Measurements from ENCODE around the gene GIGYF1. TPM values are rescaled to one million over a fixed set of nuclear protein-coding genes. Genes with fewer than 3 reads are reported as not detected.
A peak's percentile ranks its signal among the peaks of the same experiment; 100 is the strongest.

Gene GIGYF1
- total and polyA plus RNA-seq, 2 of the 13 experiments (the other 11 are each of a cell fraction or from before 2014, with no cell fraction given), result 7.6 to 16.1 TPM

DNA sequence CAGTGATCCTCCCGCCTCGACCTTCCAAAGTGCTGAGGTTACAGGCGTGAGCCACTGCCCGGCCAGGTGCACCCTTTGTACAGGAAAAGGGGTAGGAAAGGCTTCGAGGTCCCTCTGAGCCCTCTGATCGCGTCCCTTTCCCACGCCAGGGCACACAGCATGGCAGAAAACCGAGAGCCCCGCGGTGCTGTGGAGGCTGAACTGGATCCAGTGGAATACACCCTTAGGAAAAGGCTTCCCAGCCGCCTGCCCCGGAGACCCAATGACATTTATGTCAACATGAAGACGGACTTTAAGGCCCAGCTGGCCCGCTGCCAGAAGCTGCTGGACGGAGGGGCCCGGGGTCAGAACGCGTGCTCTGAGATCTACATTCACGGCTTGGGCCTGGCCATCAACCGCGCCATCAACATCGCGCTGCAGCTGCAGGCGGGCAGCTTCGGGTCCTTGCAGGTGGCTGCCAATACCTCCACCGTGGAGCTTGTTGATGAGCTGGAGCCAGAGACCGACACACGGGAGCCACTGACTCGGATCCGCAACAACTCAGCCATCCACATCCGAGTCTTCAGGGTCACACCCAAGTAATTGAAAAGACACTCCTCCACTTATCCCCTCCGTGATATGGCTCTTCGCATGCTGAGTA, 12.7 kb upstream of the GIGYF1 start (continued):
- TF ChIP-seq MAFG (CRISPR knock-in tag; IDR thresholded peaks at IDR 0.05), result no peak
- TF ChIP-seq FOXO4 (CRISPR knock-in tag; conservative IDR thresholded peaks at IDR 0.05), result no peak
- TF ChIP-seq ATF7 (IDR thresholded peaks at IDR 0.05), result no peak
- no peak for TF ChIP-seq ATF7 (CRISPR knock-in tag; IDR thresholded peaks at IDR 0.05)
- peak; percentile 86 for TF ChIP-seq ZNF121 (CRISPR knock-in tag; IDR thresholded peaks at IDR 0.05)
- TF ChIP-seq EHMT2 (IDR thresholded peaks at IDR 0.05; ENCODE audit: borderline replicate concordance, low read depth, low read length), result no peak
- no peak for TF ChIP-seq ZNF672 (CRISPR knock-in tag; IDR thresholded peaks at IDR 0.05)
- TF ChIP-seq MXD1 (CRISPR knock-in tag; IDR thresholded peaks at IDR 0.05), result peak; percentile 49; the same call in 1 of the 2 replicates
- TF ChIP-seq, protein P1, sequence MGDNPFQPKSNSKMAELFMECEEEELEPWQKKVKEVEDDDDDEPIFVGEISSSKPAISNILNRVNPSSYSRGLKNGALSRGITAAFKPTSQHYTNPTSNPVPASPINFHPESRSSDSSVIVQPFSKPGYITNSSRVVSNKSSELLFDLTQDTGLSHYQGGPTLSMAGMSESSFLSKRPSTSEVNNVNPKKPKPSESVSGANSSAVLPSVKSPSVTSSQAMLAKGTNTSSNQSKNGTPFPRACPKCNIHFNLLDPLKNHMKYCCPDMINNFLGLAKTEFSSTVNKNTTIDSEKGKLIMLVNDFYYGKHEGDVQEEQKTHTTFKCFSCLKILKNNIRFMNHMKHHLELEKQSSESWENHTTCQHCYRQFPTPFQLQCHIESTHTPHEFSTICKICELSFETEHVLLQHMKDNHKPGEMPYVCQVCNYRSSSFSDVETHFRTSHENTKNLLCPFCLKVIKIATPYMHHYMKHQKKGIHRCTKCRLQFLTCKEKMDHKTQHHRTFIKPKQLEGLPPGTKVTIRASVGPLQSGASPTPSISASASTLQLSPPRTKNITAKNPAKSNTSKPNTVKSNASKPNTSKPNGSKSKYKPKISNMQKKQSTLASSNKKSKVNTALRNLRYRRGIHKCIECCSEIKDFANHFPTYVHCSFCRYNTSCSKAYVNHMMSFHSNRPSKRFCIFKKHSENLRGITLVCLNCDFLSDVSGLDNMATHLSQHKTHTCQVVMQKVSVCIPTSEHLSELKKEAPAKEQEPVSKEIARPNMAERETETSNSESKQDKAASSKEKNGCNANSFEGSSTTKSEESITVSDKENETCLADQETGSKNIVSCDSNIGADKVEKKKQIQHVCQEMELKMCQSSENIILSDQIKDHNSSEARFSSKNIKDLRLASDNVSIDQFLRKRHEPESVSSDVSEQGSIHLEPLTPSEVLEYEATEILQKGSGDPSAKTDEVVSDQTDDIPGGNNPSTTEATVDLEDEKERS (CRISPR knock-in tag; IDR thresholded peaks at IDR 0.05), result no peak
- no peak for TF ChIP-seq SUZ12 (IDR thresholded peaks at IDR 0.05; ENCODE audit: low read depth, low read length)
- no peak for TF ChIP-seq ATF4 (CRISPR knock-in tag; IDR thresholded peaks at IDR 0.05)
- TF ChIP-seq MED1 (CRISPR knock-in tag; IDR thresholded peaks at IDR 0.05), result peak; percentile 51
- peak; percentile 25; the same call in 1 of the 2 replicates for TF ChIP-seq ZNF614 (CRISPR knock-in tag; IDR thresholded peaks at IDR 0.05; ENCODE audit: borderline replicate concordance)
- TF ChIP-seq ZNF646 (CRISPR knock-in tag; IDR thresholded peaks at IDR 0.05), result no peak
- no peak for TF ChIP-seq ZNF552 (CRISPR knock-in tag; IDR thresholded peaks at IDR 0.05; ENCODE audit: borderline replicate concordance)
- TF ChIP-seq MLLT10 (CRISPR knock-in tag; IDR thresholded peaks at IDR 0.05), result no peak
- TF ChIP-seq ZSCAN20 (CRISPR knock-in tag; IDR thresholded peaks at IDR 0.05; ENCODE audit: borderline replicate concordance), result no peak
- peak; percentile 16; the same call in 1 of the 2 replicates for TF ChIP-seq PHF8 (CRISPR knock-in tag; IDR thresholded peaks at IDR 0.05)

Data from HepG2 (cell line).